Measurements from ENCODE around the gene TRIM63.
"Not testable (repeated sequence)": the region's sequence is repeated elsewhere in the genome, so short reads cannot be mapped to it uniquely, and the experiment has no call there.

Gene TRIM63

DNA sequence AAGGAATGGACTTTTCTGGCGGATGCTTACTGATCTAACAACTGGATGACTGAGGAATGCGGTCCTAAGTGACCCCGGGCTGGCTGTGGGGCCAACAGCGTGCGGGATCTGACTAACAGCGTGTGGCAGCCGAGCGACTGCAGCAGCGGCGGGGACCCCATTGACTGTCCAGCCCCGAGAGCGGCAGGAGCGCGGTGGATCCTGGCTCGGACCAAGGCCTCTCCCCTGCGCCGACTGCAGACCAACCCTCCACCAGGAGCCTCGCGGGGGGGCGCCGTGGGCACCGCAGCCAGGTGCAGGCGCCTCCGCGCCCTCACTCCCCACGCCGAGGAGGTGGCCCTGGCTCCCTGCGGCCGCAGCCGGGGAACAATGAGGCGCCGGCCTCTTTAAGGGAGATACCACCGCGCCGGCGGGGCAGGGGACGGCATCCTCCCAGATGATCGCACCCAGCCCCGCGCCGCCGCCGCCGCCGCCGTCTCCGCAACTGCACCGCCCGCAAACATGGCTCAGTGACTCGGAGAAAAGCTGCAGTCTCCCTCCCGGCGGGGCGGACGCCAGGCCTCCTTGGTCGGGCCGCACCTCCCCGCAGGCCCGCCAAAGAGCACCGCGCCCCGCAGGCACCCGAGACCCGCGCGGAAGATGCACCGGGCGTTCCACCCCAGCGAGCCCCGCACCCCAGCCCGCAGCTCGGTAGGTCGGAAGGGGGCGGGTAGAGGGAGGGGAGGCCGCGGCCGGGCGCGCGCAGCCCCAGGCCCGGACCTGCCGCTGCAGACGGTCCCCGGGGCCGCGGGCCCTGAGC, 43.5 kb upstream of the TRIM63 start:
- H3K27ac ChIP-seq (ENCODE audit: poor library complexity, severe bottlenecking) = peak overlapping the region; percentile 65
- DNase-seq (ENCODE audit: low spot score) (peak; percentile 74), ATAC-seq (ENCODE audit: low read depth) (peak; percentile 70)
- H3K9me3 ChIP-seq (ENCODE audit: severe bottlenecking) = no peaks in the 10 kb centered on the region
- TF ChIP-seq, protein P1, sequence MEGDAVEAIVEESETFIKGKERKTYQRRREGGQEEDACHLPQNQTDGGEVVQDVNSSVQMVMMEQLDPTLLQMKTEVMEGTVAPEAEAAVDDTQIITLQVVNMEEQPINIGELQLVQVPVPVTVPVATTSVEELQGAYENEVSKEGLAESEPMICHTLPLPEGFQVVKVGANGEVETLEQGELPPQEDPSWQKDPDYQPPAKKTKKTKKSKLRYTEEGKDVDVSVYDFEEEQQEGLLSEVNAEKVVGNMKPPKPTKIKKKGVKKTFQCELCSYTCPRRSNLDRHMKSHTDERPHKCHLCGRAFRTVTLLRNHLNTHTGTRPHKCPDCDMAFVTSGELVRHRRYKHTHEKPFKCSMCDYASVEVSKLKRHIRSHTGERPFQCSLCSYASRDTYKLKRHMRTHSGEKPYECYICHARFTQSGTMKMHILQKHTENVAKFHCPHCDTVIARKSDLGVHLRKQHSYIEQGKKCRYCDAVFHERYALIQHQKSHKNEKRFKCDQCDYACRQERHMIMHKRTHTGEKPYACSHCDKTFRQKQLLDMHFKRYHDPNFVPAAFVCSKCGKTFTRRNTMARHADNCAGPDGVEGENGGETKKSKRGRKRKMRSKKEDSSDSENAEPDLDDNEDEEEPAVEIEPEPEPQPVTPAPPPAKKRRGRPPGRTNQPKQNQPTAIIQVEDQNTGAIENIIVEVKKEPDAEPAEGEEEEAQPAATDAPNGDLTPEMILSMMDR (IDR thresholded peaks at IDR 0.05; ENCODE audit: poor library complexity, severe bottlenecking) = no peak
- H3K27me3 ChIP-seq (ENCODE audit: insufficient read depth, poor library complexity, severe bottlenecking) = no peaks in the 10 kb centered on the region
- H3K36me3 ChIP-seq (ENCODE audit: low read depth) = peaks cover 18% of the 10 kb centered on the region
- H3K4me3 ChIP-seq (ENCODE audit: severe bottlenecking) = peak overlapping the region; percentile 92
- H3K4me1 ChIP-seq (ENCODE audit: insufficient read depth, poor library complexity, severe bottlenecking) = peaks cover 15% of the 10 kb centered on the region

DNA sequence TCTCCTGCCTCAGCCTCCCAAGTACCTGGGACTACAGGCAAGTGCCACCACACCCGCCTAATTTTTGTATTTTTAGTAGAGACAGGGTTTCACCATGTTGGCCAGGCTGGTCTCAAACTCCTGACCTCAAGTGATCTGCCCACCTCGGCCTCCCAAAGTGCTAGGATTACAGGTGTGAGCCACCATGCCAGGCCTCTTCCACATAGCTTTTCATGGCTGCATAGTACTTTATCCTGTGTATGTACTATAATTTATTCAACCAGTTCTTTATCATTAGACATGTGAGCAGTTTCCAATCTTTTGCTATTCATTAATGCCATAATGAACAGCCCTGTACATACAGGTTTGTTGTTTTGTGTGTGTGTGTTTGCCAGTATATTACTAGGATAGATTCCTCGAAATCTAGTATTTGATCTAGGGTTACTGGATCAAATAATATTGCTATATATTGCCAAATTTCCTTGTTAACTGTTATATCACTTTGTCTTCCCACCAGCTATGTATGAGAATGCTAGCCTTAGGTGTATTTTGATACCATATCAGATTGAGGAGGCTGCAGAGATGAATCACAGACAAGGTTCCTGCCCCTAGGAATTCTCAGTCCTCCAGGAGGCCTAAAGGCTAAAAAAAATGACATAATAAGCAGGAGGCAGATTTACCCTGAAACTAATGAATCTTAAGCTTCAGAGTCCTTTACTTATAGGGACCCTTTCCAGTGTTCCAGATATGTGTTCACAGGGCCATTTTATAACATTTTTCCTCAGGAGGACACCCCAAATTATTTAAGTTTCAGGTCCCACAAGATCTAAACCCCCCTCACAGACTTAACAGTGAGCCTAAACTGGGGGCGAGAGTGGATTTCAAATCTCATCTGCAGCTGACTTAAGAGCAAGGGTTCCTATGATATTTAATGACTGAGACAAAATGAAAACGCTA, 42.1 kb upstream of the TRIM63 start:
- TF ChIP-seq, protein P1 (IDR thresholded peaks at IDR 0.05; ENCODE audit: poor library complexity, severe bottlenecking) = no peak
- H3K27ac ChIP-seq (ENCODE audit: poor library complexity, severe bottlenecking) = no peak overlapping the region
- ATAC-seq (ENCODE audit: low read depth) = no peak

DNA sequence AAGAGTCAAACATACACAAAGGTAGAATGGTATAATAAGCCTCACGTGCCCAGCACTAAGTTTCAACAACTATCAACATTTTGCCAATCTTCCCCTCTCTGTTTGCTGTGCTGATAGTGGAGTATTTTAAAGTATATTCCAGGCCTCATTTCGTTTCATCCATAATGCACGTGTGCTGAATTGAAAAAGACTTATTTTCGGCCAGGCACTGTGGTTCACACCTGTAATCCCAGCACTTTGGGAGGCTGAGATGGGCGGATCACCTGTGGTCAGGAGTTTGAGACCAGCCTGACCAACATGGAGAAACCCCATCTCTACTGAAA, 37.8 kb upstream of the TRIM63 start:
- H3K4me3 ChIP-seq (ENCODE audit: severe bottlenecking); H3K27me3 ChIP-seq (ENCODE audit: insufficient read depth, poor library complexity, severe bottlenecking); ATAC-seq (ENCODE audit: low read depth): not testable (repeated sequence)

More for the DNA sequence above, 42.1 kb upstream of the TRIM63 start:
- no peak overlapping the region for H3K4me3 ChIP-seq (ENCODE audit: severe bottlenecking)
- H3K4me1 ChIP-seq (ENCODE audit: insufficient read depth, poor library complexity, severe bottlenecking) = peaks cover 15% of the 10 kb centered on the region
- no peaks in the 10 kb centered on the region for H3K27me3 ChIP-seq (ENCODE audit: insufficient read depth, poor library complexity, severe bottlenecking)
- H3K9me3 ChIP-seq (ENCODE audit: severe bottlenecking) = no peaks in the 10 kb centered on the region
- DNase-seq (ENCODE audit: low spot score) = no peak
- H3K36me3 ChIP-seq (ENCODE audit: low read depth) = peaks cover 10% of the 10 kb centered on the region

DNA sequence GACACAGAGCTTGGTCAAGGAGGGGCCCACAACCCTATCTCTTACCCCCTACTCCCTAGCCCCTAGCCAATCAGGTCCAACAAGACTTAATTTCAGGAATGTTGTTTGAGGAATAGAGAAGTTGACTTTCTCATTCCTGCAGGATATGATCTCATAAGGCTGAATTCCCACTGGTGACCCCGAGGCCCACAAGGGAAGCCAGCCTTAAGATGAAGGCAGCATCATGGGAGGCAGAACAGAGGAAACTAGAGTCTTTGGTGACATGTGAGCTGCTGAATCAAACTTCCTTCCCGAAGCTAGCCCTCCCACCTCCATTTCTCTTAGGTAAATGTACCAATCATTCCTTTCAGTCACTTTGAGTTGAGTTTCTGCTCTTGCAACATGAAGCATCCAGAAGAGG, 35.1 kb upstream of the TRIM63 start:
- TF ChIP-seq, protein P1 (IDR thresholded peaks at IDR 0.05; ENCODE audit: poor library complexity, severe bottlenecking) = no peak
- Histone ChIP-seq H3K4me3 (ENCODE audit: severe bottlenecking) (no peak overlapping the region), H3K36me3 (ENCODE audit: low read depth) (no peaks in the 10 kb centered on the region), H3K4me1 (ENCODE audit: insufficient read depth, poor library complexity, severe bottlenecking) (peaks cover 2% of the 10 kb centered on the region), H3K27me3 (ENCODE audit: insufficient read depth, poor library complexity, severe bottlenecking) (no peaks in the 10 kb centered on the region), H3K9me3 (ENCODE audit: severe bottlenecking) (no peaks in the 10 kb centered on the region), H3K27ac (ENCODE audit: poor library complexity, severe bottlenecking) (no peak overlapping the region)
- ATAC-seq (ENCODE audit: low read depth) (no peak), DNase-seq (ENCODE audit: low spot score) (no peak)

More for the DNA sequence above, 37.8 kb upstream of the TRIM63 start:
- not testable (repeated sequence) for H3K27ac ChIP-seq (ENCODE audit: poor library complexity, severe bottlenecking); H3K36me3 ChIP-seq (ENCODE audit: low read depth); H3K9me3 ChIP-seq (ENCODE audit: severe bottlenecking); H3K4me1 ChIP-seq (ENCODE audit: insufficient read depth, poor library complexity, severe bottlenecking); DNase-seq (ENCODE audit: low spot score)
- TF ChIP-seq, protein P1 (IDR thresholded peaks at IDR 0.05; ENCODE audit: poor library complexity, severe bottlenecking) = peak; percentile 78

Data from RWPE2 (cell line).